Vagina (tissue), 2 donors: ENCODE measurements around the gene DOCK7. TPM values are rescaled to one million over a fixed set of nuclear protein-coding genes. Genes with fewer than 3 reads are reported as not detected.

Experiments used
- DNase-seq, 2 donors: peaks; one replicate each; pipeline ENCODE4 v3.0.0-alpha.2; 2017; ENCODE audit errors: extremely low spot score in 2 of 2
- H3K27ac ChIP-seq: fragments of 200-600 bp; sonication (generic); one replicate; pipeline ENCODE4 v1.5.1; 2019
- H3K27me3 ChIP-seq: fragments of 200-600 bp; sonication (generic); one replicate; pipeline ENCODE4 v1.5.1; 2019
- H3K36me3 ChIP-seq, 2 donors: fragments of 200-600 bp; sonication (generic); one replicate each; pipeline ENCODE4 v1.5.1; 2017 to 2019
- H3K4me1 ChIP-seq: fragments of 200-600 bp; sonication (generic); one replicate; pipeline ENCODE4 v1.5.1; 2019
- H3K4me3 ChIP-seq, 2 donors: fragments of 200-600 bp; sonication (generic); 1 replicate in 1 of 2; 2 replicates in 1 of 2; pipeline ENCODE4 v1.5.1; 2016 to 2019
- H3K9me3 ChIP-seq: fragments of 200-600 bp; sonication (generic); one replicate; pipeline ENCODE4 v1.5.1; 2019
- CTCF ChIP-seq, 3 experiments: fragments of 450-650 bp in 2 of 3; fragments of 200-600 bp in 1 of 3; sonication (generic) in 1 of 3; IDR thresholded peaks; one replicate each; pipeline ENCODE4 v1.5.1; 2017 to 2019; ENCODE audit warnings: antibody characterized with exemption in 3 of 3, mild to moderate bottlenecking in 2 of 3, moderate library complexity in 2 of 3
- POLR2A ChIP-seq, 2 donors: fragments of 450-650 bp; IDR thresholded peaks; one replicate each; pipeline ENCODE4 v1.6.1; 2017; ENCODE audit warnings: antibody characterized with exemption in 2 of 2, mild to moderate bottlenecking in 2 of 2, moderate library complexity in 2 of 2
- POLR2AphosphoS5 ChIP-seq, 2 donors: sonication (generic); formaldehyde crosslinking; IDR thresholded peaks; one replicate each; pipeline ENCODE4 v1.9.0; 2017; ENCODE audit warnings: antibody characterized with exemption in 2 of 2, mild to moderate bottlenecking in 2 of 2, low read depth in 1 of 2; ENCODE audit not compliant: insufficient read depth in 1 of 2
- intact Hi-C: fragments of 100-400 bp; cut with DNase I; formaldehyde crosslinking; loops from one replicate; pipeline ENCODE4 v1.15.1; 2023
- total RNA-seq: library from RNA; depleted of rRNA; stranded (reverse); fragments of >200 nt; gene quantifications from one replicate; pipeline ENCODE4 v1.2.3, GENCODE V29; 2016

DOCK7 gene
- total RNA-seq, 1 donor from 2014 or later = 34.1 TPM

- no peak overlapping the region for H3K4me3 ChIP-seq
- no peak for DNase-seq
- H3K4me1 ChIP-seq = peaks cover 19% of the 10 kb centered on the region
- H3K27ac ChIP-seq = no peak overlapping the region
- TF ChIP-seq CTCF (IDR thresholded peaks at IDR 0.05) (no peak), POLR2A (IDR thresholded peaks at IDR 0.05) (no peak), POLR2AphosphoS5 (IDR thresholded peaks at IDR 0.05; ENCODE audit: insufficient read depth in 1 of 2, low read depth in 1 of 2) (no peak)
- no peaks in the 10 kb centered on the region for H3K9me3 ChIP-seq
- intact Hi-C loops = no loop called here
- H3K27me3 ChIP-seq = no peaks in the 10 kb centered on the region
- H3K36me3 ChIP-seq = no peaks in the 10 kb centered on the region
These were observed 16.2 kb downstream of the DOCK7 start for GRCh38 chr1:62672029-62672428.

GRCh38 chr1:62654744-62655143 is 33.4 kb downstream of the DOCK7 start:
- no peak overlapping the region for H3K27ac ChIP-seq
- no peaks in the 10 kb centered on the region for H3K27me3 ChIP-seq
- no peak overlapping the region for H3K4me3 ChIP-seq
- TF ChIP-seq POLR2AphosphoS5 (IDR thresholded peaks at IDR 0.05; ENCODE audit: insufficient read depth in 1 of 2, low read depth in 1 of 2) = no peak
- TF ChIP-seq POLR2A (IDR thresholded peaks at IDR 0.05) = no peak
- no peak for TF ChIP-seq CTCF (IDR thresholded peaks at IDR 0.05)
- no peaks in the 10 kb centered on the region for H3K4me1 ChIP-seq
- H3K9me3 ChIP-seq = no peaks in the 10 kb centered on the region
- intact Hi-C loops = no loop called here
- DNase-seq = no peak
- H3K36me3 ChIP-seq = no peaks in the 10 kb centered on the region

GRCh38 chr1:62652387-62652786 is 35.8 kb downstream of the DOCK7 start:
- intact Hi-C loops = no loop called here
- no peaks in the 10 kb centered on the region for H3K27me3 ChIP-seq
- no peak for DNase-seq
- TF ChIP-seq POLR2A (IDR thresholded peaks at IDR 0.05) (no peak), POLR2AphosphoS5 (IDR thresholded peaks at IDR 0.05; ENCODE audit: insufficient read depth in 1 of 2, low read depth in 1 of 2) (no peak), CTCF (IDR thresholded peaks at IDR 0.05) (no peak)
- H3K4me3 ChIP-seq = no peak overlapping the region
- H3K9me3 ChIP-seq = no peaks in the 10 kb centered on the region
- H3K4me1 ChIP-seq = no peaks in the 10 kb centered on the region
- peaks cover 0 to 5% of the 10 kb centered on the region in 2 donors for H3K36me3 ChIP-seq
- no peak overlapping the region for H3K27ac ChIP-seq

GRCh38 chr1:62643283-62643682 is 44.9 kb downstream of the DOCK7 start:
- Histone ChIP-seq H3K27ac (no peak overlapping the region), H3K4me3 (no peak overlapping the region), H3K36me3 (peaks cover 0 to 20% of the 10 kb centered on the region in 2 donors), H3K4me1 (no peaks in the 10 kb centered on the region), H3K27me3 (no peaks in the 10 kb centered on the region), H3K9me3 (no peaks in the 10 kb centered on the region)
- intact Hi-C loops = no loop called here
- TF ChIP-seq POLR2A (IDR thresholded peaks at IDR 0.05) = no peak
- TF ChIP-seq POLR2AphosphoS5 (IDR thresholded peaks at IDR 0.05; ENCODE audit: insufficient read depth in 1 of 2, low read depth in 1 of 2) = no peak
- TF ChIP-seq CTCF (IDR thresholded peaks at IDR 0.05) = no peak
- DNase-seq = no peak

GRCh38 chr1:62637392-62638105 is 50.6 kb downstream of the DOCK7 start:
- Histone ChIP-seq H3K27me3 (no peaks in the 10 kb centered on the region), H3K4me1 (no peaks in the 10 kb centered on the region), H3K9me3 (peaks cover 6% of the 10 kb centered on the region), H3K4me3 (no peak overlapping the region), H3K27ac (no peak overlapping the region), H3K36me3 (peaks cover 0 to 13% of the 10 kb centered on the region in 2 donors)
- TF ChIP-seq CTCF (IDR thresholded peaks at IDR 0.05) = no peak
- TF ChIP-seq POLR2AphosphoS5 (IDR thresholded peaks at IDR 0.05; ENCODE audit: insufficient read depth in 1 of 2, low read depth in 1 of 2) = no peak
- no peak for TF ChIP-seq POLR2A (IDR thresholded peaks at IDR 0.05)
- DNase-seq = no peak
- intact Hi-C loops = no loop called here
